ENCODE results near the gene CD59.
A peak's percentile ranks its signal among the peaks of the same experiment; 100 is the strongest.

Gene CD59, protein sequence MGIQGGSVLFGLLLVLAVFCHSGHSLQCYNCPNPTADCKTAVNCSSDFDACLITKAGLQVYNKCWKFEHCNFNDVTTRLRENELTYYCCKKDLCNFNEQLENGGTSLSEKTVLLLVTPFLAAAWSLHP

DNA sequence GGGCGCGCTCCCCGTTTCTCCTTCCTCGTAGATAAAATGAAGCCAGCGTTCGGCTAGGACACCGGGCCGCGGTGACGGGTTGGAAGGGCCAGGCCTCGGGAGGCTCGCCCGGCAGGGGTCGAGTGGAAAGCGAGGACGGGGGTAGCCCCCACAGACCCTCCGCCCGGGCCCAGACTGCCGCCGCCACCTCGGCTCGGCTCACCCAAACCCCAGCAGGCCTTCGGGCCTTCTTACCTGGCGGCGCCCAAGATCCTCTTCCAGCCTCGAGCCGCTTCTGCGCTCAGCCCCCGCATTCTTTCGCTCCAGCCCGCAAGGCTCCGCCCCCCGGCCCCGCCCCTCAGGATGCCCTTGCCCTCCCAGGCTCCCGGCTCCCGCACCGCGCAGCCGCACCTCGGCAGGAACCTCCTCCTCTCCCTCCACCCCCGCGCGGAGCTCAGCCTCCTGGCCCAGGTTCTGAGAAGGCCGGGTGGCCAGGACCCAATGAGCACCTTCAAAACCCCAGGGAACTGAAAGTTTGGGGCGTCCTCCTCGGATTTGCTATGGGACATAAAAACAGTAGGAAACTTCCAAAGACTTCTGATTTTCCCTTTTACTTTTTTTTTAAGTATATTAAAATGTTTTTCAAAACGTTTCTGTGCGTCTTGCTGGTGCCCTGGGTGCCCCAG is at the start of gene CD59:
TSS of gene CD59 (minus strand) at position 276 of the 665 bp plus-strand sequence. CDS start 13,978 bp downstream, outside the sequence.
- DNase-seq: peak; percentile 65

DNA sequence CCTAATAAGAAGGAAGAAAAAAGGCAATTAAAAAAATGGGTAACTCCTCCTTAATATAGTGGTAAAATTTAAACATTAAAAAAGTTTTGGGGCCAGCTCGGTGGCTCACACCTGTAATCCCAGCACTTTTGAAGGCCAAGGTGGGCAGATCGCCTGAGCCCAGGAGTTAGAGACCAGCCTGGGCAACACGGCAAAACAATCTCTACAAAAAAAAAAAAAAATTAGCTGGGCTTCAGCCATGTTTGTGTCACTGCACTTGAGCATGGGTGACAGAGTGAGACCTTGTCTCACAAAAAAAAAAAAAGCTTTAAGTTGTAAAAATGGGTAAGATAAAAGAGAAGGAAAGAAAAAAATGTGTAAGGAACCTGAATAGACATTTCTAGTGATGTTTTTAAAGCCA is 49.4 kb upstream of the CD59 start:
- DNase-seq: no peak

DNA sequence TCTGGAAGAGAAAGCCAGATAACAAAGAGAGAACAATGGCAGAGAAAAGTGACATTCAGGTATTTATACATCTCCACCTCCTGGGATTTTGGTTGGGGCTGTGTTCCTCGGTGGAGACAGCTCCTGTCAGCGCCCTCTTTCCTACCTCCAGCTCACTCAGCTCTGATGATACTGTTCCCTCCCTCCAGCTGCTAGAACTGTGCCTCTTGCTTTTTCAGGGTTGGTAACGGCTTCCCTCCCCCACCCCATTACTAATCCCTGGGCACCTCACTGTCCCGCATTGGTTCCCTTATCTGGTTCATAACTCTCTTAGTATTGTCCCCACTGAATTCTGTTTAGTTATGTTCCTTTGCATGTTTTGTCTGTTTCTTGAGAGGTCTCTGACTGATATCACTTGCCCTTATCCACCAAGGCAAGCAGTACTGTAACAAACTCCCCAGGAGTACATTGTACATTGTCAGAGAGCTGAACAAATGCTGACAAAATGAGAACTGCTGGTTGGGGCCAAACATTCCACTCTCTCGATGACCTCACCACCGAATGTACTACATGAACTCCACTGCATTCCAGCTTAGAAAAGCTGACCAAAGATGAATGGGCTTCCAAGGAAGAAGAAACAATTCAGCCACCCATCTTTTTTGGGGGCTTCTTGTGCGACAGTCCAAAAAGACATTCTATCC is 43.8 kb upstream of the CD59 start:
- no peak for DNase-seq

DNA sequence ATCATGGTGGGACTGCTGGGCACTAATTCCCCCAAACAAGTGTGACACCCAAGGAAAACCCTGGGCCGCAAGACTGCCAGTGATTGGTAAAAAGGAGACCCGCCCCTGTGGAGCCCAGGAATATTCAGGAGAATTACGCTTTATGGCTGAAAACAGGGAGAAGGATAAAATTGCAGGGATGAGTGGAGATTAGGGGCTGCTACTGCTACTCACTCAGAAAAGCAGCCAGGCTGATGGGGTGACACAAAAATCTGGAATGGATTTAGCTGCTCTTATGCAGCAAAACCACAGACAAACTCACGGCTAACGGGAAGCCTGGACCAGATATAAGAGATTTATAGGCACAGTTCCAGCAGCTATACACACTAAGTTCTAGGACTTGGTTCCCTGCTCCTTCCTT is 42.5 kb upstream of the CD59 start:
- no peak for DNase-seq

DNA sequence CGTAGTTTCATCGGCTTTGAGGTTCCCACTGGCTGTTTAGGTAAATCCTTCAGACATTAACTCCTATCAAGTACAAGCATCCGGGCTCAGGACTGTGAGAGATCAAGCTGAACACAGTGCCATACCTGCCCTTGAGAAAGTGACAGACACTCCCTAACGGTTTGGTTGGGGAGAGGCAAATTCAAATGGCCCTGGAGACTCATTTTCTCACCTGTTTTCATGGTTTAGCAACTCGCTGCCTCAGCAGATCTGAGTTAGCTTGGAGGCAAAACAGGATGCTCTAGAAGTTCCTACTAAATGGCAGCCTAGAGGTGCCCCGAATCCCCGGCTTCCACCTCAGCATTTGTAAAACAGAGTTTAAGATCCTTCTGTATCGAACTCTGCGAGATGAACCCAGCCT is 41.7 kb upstream of the CD59 start:
- DNase-seq: no peak

DNA sequence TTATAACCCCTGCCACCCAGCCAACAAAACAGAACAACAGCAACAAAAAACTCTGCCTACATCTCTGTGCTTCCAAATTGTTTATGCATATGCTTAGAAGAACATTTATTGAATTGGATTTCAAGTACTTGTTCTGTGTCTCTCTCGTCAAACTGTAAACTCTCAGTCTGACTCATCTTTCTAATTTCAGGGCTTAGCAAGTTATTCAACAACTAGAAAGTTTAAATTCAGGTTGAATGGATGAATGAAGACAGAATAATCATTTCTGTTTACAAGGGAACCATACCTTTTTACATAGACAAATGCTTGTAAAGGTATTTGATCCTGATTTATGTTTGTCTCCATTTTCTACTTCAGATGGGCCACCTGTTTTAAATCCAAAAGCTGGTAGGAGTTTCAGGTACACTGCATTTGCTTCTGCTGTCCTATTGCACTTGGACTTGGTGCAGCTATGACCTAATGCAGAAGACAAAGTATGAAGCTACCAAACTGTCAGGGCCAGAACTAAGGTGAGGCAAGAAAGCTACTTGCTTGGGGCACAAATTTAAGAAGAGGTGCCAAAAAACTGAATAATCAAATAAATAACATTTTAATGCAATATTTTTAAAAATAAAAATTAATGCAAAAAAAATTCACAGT is 39.7 kb upstream of the CD59 start:
- DNase-seq: no peak

DNA sequence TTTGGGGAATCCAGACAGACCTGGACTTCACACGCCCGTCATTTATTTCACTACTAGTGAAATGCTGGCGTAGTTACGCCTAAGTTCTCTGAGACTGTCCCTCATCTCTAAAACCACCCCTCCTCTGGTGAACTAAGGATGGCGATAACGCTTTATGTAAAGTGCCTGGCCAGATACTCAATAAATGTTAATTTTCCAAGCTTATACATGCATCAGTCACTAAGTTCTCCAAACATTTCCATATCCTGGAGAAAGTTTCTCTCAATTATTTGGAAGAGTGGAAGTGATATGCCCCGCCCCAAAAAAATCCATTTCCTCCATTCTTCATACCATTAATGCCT is 39.2 kb upstream of the CD59 start:
- no peak for DNase-seq

DNA sequence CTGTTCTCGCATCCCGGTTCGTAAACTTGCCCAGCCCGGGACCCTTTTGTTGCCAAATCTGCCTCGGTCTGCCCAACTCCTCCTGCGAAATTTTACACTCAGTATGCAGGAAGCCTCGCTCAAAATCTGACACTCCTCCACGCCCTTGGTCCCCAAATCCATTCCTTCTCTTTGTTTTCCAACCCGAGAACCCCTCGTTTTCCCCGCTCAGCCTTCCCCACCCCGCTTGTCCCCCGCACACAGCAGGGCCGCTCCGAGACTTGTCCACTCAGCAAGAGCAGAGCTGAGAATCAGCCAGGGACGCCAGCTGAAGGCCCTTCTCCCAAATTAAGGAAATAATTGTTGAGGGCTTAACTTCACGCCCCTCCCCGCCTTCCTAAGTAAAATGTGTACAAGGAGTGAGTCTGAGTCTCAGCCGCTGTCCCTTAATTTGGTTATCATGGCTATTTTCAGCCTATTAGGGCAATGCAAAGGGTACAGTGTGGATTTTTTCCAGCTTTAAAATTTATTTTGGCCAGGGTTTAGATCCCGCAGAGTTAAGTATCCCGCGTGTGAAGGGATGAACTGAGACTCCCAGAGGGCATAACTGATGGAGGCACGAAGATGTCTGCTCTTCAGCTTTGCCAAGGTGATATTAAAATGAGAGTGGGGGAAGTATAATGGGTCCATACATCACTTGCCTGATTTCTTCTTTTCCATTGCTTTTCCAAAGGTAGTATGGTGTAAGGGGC is 38.7 kb upstream of the CD59 start:
- no peak for DNase-seq

DNA sequence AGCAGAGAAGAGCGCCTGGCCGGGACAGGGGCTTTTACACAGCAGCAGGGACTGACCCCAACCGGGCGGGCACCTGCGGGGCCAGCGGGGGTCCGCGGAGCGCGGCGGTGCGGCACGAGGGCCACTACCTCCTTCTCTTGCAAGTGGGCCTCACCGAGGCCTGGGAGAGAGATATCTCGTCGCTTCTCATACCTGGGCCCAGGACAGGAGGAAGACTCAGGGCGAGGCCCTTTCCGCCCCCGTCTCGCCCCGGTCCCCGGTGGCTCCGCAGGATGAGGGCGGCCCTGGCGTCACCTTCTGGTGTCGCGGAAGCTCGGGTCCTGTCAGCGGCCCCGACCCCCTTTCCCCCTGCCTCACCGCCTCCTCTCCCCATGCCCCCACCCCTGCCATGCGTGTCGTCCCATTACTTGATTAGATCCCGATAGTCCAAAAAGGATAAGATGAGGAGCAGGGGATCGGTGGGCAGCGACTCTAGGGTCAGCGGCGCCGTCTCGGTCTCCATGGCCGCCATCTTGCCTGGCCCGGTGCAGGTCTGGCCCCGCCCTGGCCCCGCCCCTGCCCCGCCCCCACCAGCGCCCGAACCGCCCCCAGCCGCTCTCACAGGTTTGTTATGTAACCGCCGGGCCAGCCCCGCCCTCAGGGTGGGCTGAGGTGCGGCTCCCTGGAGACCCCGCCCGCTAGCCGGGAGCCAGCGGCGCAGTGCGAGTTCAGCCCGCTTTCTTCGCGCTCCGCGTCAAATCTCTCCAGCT is 37.9 kb upstream of the CD59 start, which contains the start of gene FBXO3:
TSS of gene FBXO3 (minus strand) at position 534 of the 749 bp plus-strand sequence. CDS start at position 511, 23 bp downstream.
- peak; percentile 59 for DNase-seq

DNA sequence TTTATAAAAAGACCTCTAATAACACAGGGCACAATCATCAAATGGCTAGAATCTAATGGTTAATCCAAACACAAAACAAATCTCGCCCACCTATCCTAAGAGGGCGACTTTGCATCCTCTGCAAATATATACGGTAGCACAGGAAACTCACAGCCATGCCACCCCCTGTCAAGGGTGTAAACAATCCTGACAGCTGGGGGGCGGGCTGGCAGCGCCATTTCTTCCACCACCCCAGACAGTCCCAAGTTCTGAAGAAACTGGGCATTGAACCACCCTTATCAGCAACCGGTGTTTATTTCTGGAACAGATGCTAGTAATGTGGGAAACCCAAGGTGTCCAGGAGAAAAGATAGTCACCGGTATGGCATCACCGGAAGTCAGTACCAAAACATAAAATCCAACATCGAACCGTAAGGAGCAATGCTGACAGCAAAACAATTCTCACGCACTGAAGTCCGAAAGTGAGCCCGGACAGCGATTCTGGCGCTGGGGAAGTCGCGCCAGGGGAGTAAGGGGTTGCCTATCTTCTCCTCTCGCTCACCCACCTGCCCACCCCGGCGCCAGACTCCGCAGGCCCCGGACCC is 37.3 kb upstream of the CD59 start:
- no peak for DNase-seq

DNA sequence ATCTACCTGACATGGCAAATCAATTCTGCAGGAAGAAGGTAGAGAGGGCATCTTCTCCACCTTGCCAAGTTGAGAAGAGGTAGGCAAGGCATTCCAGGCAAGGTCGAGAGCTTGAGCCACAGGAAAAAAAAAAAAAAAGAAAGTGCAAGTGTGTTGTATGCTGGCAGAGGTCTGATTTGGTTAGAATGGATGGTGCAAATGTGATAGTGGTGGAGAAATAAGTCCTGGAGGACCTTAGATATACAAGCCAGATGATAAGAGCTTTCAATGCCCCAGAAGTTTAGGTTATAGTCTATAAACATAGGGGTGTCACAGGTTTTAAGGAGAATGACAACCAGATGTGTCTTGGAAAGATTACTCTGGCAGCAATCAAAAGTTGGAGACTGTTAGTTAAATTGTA is 36.6 kb upstream of the CD59 start:
- DNase-seq: no peak

DNA sequence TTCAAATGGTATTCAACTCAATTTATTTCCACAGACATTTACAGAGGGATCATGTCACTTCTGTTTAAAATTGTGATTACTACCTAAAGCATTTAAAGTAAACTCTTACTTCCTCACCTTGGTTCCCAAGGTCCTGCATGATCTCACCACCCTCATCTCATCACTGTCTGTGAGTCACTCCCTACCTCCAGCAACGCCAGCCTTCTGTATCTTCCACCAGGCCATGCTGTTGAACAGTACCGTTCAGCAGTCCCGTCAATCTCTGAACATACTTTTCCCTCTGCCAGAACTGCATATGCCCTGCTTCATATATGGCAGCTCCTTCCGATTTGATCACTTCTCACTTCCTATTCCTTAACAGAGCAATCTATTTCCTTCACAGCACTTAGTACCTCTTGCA is 36.1 kb upstream of the CD59 start:
- DNase-seq: no peak

DNA sequence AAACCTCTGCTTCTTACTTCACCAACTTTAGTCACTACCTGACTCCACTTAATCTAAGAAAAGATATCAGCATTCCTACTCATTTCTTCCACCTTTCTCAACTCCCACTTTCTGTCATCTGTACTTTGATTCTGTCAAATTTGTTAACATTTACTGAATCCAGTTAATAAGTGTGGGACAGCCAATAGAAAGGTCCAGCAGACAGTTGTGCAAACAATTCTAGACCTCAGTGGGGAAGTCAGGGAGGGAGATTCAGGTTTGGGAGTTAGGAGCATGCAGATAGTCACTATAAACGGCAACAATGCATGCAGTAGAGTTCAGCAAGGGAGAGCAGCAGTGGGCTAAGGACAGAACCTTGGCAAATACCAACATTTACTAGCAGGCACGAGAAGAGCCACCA is 34.0 kb upstream of the CD59 start:
- no peak for DNase-seq

DNA sequence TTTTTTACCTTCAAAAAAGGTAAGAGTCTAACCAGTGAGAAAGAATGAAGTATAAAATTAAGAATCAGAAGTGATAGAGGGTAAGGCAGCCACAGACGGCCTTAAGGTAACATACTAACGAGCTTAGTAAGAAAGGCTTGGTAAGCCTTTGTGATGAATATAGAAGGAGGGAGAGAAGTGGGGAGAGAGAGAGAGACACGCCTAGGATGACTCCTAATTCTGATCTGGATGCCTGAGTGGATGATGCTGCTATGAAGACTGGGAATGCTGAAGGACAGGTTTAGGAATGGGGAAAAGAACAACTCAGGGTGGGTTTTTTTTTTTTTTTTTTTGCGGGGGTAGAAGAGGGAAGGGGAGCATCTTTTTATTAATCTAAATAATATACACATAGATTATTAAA is 33.3 kb upstream of the CD59 start:
- DNase-seq: no peak

DNA sequence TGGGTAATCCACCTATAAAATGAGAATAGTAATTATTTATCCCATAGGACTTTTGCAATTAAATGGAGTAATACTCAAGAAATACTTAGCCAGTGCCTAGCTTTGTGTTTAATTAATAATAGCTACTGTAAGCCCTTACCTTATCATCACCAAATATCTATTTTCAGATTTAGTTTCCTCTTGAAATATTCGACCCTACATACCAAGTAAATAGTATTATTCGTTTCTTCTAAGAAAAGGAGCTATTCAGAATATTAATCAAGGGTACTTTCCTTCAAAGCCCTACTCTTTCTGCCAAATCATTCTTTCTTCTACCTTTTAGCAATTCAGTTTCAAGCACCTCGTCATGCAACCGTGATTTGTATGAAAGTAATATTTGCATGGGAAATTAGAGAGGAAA is 31.4 kb upstream of the CD59 start:
- DNase-seq: no peak

DNA sequence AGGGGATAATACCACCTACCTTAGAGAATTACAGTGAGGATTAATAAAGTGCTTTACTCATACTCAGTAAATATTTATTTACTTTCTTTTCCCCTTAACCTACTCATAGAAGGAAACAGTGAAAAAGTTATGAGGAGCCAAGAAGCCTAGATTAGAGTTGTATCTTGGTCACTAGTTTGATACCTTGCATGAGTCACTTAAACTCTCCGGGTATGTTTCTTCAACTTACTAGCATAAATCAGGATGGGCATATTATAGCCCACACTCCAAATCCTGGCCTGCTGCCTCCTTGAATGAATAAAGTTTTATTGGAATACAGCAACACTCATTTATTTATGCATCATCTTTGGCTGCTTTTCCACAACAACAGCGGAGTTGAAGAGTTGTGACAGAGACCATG is 29.9 kb upstream of the CD59 start:
- no peak for DNase-seq

DNA sequence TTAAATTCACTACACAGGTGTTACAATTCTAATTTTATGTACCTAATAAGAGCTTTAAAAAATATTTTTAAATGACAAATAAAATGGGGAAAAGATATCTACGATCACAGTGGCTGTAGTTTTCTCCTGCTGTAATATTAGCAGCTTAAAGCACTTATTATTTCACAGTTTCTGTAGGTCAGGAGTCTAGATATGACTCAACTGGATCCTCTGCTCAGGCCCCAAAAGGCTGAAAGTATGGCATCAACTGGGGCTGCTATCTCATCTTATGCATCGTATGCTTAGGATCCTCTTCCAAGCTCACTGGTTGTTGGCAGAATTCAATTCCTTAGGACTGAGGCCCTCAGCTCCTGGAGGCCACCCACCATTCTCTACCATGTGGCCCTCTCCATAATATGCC is 25.2 kb upstream of the CD59 start:
- no peak for DNase-seq

DNA sequence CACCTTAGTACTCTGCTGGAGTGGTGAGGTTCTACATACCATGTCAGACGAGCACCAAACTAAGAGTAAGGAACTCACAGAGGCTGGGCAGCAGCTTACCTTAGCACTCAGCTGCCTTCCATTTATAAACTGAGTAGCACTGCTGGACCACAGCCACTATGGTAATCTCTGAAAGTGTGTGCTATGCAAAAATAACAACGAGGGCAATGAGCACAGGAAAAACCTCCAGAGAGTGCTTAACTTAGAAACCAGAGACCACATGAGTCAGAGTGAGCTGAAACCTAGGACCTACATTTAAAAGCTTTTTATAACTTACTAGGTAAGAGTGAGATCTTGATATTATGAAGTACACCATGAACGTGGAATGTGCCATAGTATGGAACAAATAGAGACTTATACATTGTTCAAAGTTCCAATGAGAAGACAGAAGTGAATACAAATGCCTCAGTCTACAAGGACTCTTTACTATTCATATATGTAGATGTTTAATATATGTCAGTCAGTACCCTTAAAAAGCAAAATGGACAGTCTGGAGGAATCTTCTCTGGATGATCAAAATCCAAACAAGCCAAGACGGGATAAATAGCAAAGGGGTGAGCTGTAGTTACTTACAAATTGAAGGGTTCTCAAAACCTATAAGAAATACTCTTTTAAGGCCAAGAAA is 17.2 kb upstream of the CD59 start:
- DNase-seq: no peak

DNA sequence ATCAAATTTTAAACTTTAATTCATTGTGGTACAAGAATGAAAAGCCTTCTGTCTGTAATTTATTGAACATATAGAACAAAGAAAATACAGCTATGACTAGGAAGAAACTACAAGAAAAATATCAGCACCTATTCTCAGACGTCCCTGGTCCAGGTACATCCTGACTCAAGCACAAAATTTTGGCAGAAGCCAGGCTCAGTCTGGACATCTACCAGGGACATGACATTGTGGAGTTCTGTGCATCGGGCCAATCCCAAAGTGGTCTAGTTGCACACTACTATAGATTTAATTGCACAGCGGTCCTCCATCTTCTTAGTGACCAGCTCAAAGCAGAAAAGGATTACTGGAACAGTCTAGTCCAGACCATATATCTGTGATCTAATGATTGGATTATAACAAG is 15.7 kb upstream of the CD59 start:
- DNase-seq: no peak

DNA sequence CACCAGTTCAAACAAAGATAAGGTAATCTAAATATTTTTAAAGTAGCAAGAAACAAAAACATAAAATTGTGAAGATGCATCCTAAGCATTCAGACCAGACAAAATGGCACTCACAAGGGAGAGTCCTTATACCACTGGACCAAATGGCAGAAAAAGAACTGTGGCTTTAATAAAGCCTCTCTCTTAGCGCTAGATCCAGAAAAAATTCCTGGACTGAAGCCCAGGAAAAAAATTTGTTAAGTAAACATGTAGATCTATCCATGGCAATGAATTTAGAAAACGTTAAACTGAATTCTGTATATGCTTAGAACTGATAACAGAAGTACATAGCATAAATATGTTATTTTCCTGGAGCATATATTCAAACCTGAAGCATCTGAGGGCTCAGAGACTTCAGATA is 11.8 kb upstream of the CD59 start:
- DNase-seq: no peak

DNA sequence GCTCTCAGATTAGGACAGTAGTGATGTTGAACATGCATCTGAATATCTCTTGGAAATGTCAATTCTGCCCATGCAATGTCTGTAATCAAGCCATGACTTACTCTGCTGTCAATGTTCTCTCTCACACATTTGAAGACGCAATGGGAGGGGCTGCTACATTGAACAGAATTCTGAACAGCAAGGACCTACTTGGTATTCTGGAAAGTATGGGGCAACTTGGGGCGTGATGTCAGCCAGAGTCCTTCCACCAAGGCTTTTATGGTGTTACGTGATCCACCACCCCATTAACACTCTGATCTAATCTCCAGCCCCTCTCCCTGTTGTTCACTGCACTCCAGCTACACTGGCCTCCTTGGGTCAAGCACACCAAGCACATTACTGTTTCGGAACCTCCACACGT is 7.1 kb upstream of the CD59 start:
- no peak for DNase-seq
